OCI-LY7 (cell line): ENCODE data around the gene PLEKHG1. TPM values are rescaled to one million over a fixed set of nuclear protein-coding genes. Genes with fewer than 3 reads are reported as not detected.

Source experiments
- BruUV-seq: library from RNA; stranded (reverse); fragments of 400-500 nt; replicated peaks from 2 replicates; lab custom pipeline; 2021; lab: Mats Ljungman, UMichigan
- CTCF ChIA-PET: fragments of 300-600 bp; sonication (Branson Sonifier 250); formaldehyde crosslinking; loops from one replicate; lab custom pipeline; 2022; ENCODE audit warnings: antibody characterized with exemption; ENCODE audit not compliant: unreplicated experiment; lab: Charles Lee
- POLR2A ChIA-PET: fragments of 300-600 bp; sonication (Branson Sonifier 250); formaldehyde crosslinking; loops from one replicate; lab custom pipeline; 2022; ENCODE audit warnings: antibody characterized with exemption; lab: Charles Lee
- DNase-seq: peaks from one replicate; pipeline ENCODE4 v3.0.0-alpha.2; 2015; ENCODE audit warnings: low spot score
- H2AFZ ChIP-seq: fragments of 200-600 bp; sonication (generic), shearing (Covaris generic); 2 replicates; pipeline ENCODE4 v1.6.1; 2014; ENCODE audit warnings: mild to moderate bottlenecking, antibody characterized with exemption, low read length, moderate library complexity
- H3K27ac ChIP-seq: fragments of 200-600 bp; sonication (generic); 2 replicates; pipeline ENCODE4 v1.5.1; 2014; ENCODE audit warnings: mixed run types, low read depth, mild to moderate bottlenecking, moderate library complexity, low read length, inconsistent platforms; ENCODE audit not compliant: poor library complexity, severe bottlenecking
- H3K36me3 ChIP-seq: fragments of 200-600 bp; sonication (generic); 2 replicates; pipeline ENCODE4 v1.6.1; 2014; ENCODE audit warnings: mild to moderate bottlenecking, antibody characterized with exemption, low read length, moderate library complexity, mixed read lengths; ENCODE audit not compliant: insufficient read depth
- H3K4me1 ChIP-seq: fragments of 200-600 bp; sonication (generic); 2 replicates; pipeline ENCODE4 v1.5.1; 2014; ENCODE audit warnings: mild to moderate bottlenecking, low read length; ENCODE audit not compliant: insufficient read depth, poor library complexity, severe bottlenecking
- H3K4me2 ChIP-seq: fragments of 200-600 bp; sonication (generic); 2 replicates; pipeline ENCODE4 v1.6.1; 2014; ENCODE audit warnings: mild to moderate bottlenecking, low read length
- H3K4me3 ChIP-seq: fragments of 200-600 bp; sonication (generic); 2 replicates; pipeline ENCODE4 v1.5.1; 2014; ENCODE audit warnings: mild to moderate bottlenecking, low read depth, low read length; ENCODE audit not compliant: poor library complexity, severe bottlenecking
- H3K79me2 ChIP-seq: fragments of 200-600 bp; sonication (generic); 2 replicates; pipeline ENCODE4 v1.6.1; 2016; ENCODE audit warnings: low read depth, mild to moderate bottlenecking, low read length, moderate library complexity, mixed read lengths; ENCODE audit not compliant: insufficient read depth
- H3K9me2 ChIP-seq: fragments of 200-600 bp; sonication (generic); 2 replicates; pipeline ENCODE4 v1.6.1; 2016; ENCODE audit warnings: mild to moderate bottlenecking, low read length, mixed read lengths; ENCODE audit not compliant: insufficient read depth
- H3K9me3 ChIP-seq: fragments of 200-600 bp; sonication (generic); 2 replicates; pipeline ENCODE4 v1.6.1; 2014; ENCODE audit warnings: mild to moderate bottlenecking, mixed run types, low read length, mixed read lengths
- H4K20me1 ChIP-seq: fragments of 200-600 bp; sonication (generic); 2 replicates; pipeline ENCODE4 v1.6.1; 2014; ENCODE audit warnings: mild to moderate bottlenecking, antibody characterized with exemption, low read length, moderate library complexity, mixed read lengths; ENCODE audit not compliant: insufficient read depth
- CTCF ChIP-seq: fragments of 200-600 bp; sonication (generic); conservative IDR thresholded peaks from 2 replicates; pipeline ENCODE4 v1.5.1; 2014; ENCODE audit warnings: mild to moderate bottlenecking, antibody characterized with exemption, low read length, moderate library complexity, mixed read lengths
- EZH2phosphoT487 ChIP-seq: fragments of 200-600 bp; sonication (generic); IDR thresholded peaks from 2 replicates; pipeline ENCODE4 v1.6.1; 2018; ENCODE audit warnings: low read depth, borderline replicate concordance, mild to moderate bottlenecking, mixed run types, antibody characterized with exemption, low read length, moderate library complexity, mixed read lengths
- intact Hi-C: fragments of 100-400 bp; cut with micrococcal nuclease; formaldehyde crosslinking; loops from one replicate; pipeline ENCODE4 v1.10.0; 2022; ENCODE audit not compliant: unreplicated experiment
- total RNA-seq, 2 experiments: library from RNA; depleted of rRNA in 1 of 2; stranded (reverse); fragments of >200 nt in 1 of 2; shearing (Covaris generic) in 1 of 2; gene quantifications; 2 replicates each; pipeline ENCODE4 v1.2.3, GENCODE V29; 2014 to 2022

Gene PLEKHG1
- total RNA-seq, 2 experiments from 2014 or later: 17.9 to 19.6 TPM

- no TSS peak for BruUV-seq
- H3K27ac ChIP-seq: no peak overlapping the region
- no peak overlapping the region for H3K4me2 ChIP-seq
- no peak overlapping the region for H3K4me3 ChIP-seq
- no peaks in the 10 kb centered on the region for H3K4me1 ChIP-seq
- H3K36me3 ChIP-seq: no peaks in the 10 kb centered on the region
- H3K9me2 ChIP-seq: no peaks in the 10 kb centered on the region
- no peak overlapping the region for H2AFZ ChIP-seq
- POLR2A ChIA-PET: interaction anchor here (0.5 to 1.8 kb wide), 2 partner anchors 12 to 13 kb away, joined by 3 to 5 read pairs; no protein-coding TSS in a partner anchor
- no peak for DNase-seq
- TF ChIP-seq CTCF: no peak
- no peak for TF ChIP-seq EZH2phosphoT487
- intact Hi-C loops: no loop called here
- CTCF ChIA-PET: no interaction called here
- H4K20me1 ChIP-seq: no peaks in the 10 kb centered on the region
- H3K79me2 ChIP-seq: no peaks in the 10 kb centered on the region
- no peaks in the 10 kb centered on the region for H3K9me3 ChIP-seq
These were observed 31.8 kb upstream of the PLEKHG1 start for GRCh38 chr6:150567823-150568383.

GRCh38 chr6:150568560-150568959 lies 31.1 kb upstream of the PLEKHG1 start:
- Histone ChIP-seq H3K4me1 (no peaks in the 10 kb centered on the region), H2AFZ (no peak overlapping the region), H3K36me3 (no peaks in the 10 kb centered on the region), H3K27ac (no peak overlapping the region), H3K9me3 (no peaks in the 10 kb centered on the region), H3K79me2 (no peaks in the 10 kb centered on the region), H3K4me3 (no peak overlapping the region), H4K20me1 (no peaks in the 10 kb centered on the region), H3K9me2 (no peaks in the 10 kb centered on the region), H3K4me2 (no peak overlapping the region)
- BruUV-seq: no TSS peak
- DNase-seq: no peak
- no peak for TF ChIP-seq CTCF
- TF ChIP-seq EZH2phosphoT487: no peak
- intact Hi-C loops: no loop called here
- POLR2A ChIA-PET: interaction anchor here (1.8 kb wide), 1 partner anchor 14 kb away, joined by 5 read pairs; no protein-coding TSS in a partner anchor
- CTCF ChIA-PET: no interaction called here

GRCh38 chr6:150569161-150569560 lies 30.5 kb upstream of the PLEKHG1 start:
- POLR2A ChIA-PET: no interaction called here
- BruUV-seq: no TSS peak
- no peak overlapping the region for H3K4me3 ChIP-seq
- no peaks in the 10 kb centered on the region for H3K79me2 ChIP-seq
- DNase-seq: no peak
- H3K4me1 ChIP-seq: peaks cover 3% of the 10 kb centered on the region
- no peak overlapping the region for H3K27ac ChIP-seq
- TF ChIP-seq EZH2phosphoT487: no peak
- no peak for TF ChIP-seq CTCF
- CTCF ChIA-PET: no interaction called here
- no peak overlapping the region for H3K4me2 ChIP-seq
- no peaks in the 10 kb centered on the region for H4K20me1 ChIP-seq
- intact Hi-C loops: no loop called here
- H3K9me3 ChIP-seq: no peaks in the 10 kb centered on the region
- H3K9me2 ChIP-seq: no peaks in the 10 kb centered on the region
- no peak overlapping the region for H2AFZ ChIP-seq
- H3K36me3 ChIP-seq: no peaks in the 10 kb centered on the region
